Neural progenitor cell (in vitro differentiated cells): ENCODE measurements around the gene FGFBP3. TPM values are rescaled to one million over a fixed set of nuclear protein-coding genes. Genes with fewer than 3 reads are reported as not detected.

Experiments
- DNase-seq: peaks from one replicate; pipeline ENCODE4 v3.0.0-alpha.2; 2016; ENCODE audit warnings: low spot score
- H2AFZ ChIP-seq: fragments of 200-600 bp; sonication (generic); replicated peaks from 2 replicates; pipeline ENCODE4 v1.6.1; 2016; ENCODE audit warnings: antibody characterized with exemption
- H3F3A ChIP-seq: fragments of 200-600 bp; sonication (generic); 2 replicates; pipeline ENCODE4 v1.6.1; 2016; ENCODE audit warnings: antibody characterized with exemption, low read depth
- H3K27ac ChIP-seq: fragments of 200-600 bp; sonication (generic); 2 replicates; pipeline ENCODE4 v1.5.1; 2016; ENCODE audit warnings: mild to moderate bottlenecking
- H3K27me3 ChIP-seq: fragments of 200-600 bp; sonication (generic); 2 replicates; pipeline ENCODE4 v1.6.1; 2016; ENCODE audit warnings: mild to moderate bottlenecking, moderate library complexity
- H3K36me3 ChIP-seq: fragments of 200-600 bp; sonication (generic); 2 replicates; pipeline ENCODE4 v1.5.1; 2016
- H3K4me1 ChIP-seq: fragments of 200-600 bp; sonication (generic); 2 replicates; pipeline ENCODE4 v1.6.1; 2016; ENCODE audit warnings: mixed run types
- H3K4me2 ChIP-seq: fragments of 200-600 bp; sonication (generic); 2 replicates; pipeline ENCODE4 v1.6.1; 2016
- H3K4me3 ChIP-seq: fragments of 200-600 bp; sonication (generic); 2 replicates; pipeline ENCODE4 v1.5.1; 2016
- H3K79me2 ChIP-seq: fragments of 200-600 bp; sonication (generic); 2 replicates; pipeline ENCODE4 v1.6.1; 2016; ENCODE audit warnings: low read depth
- H3K9ac ChIP-seq: fragments of 200-600 bp; sonication (generic); 2 replicates; pipeline ENCODE4 v1.6.1; 2016
- H3K9me3 ChIP-seq: fragments of 200-600 bp; sonication (generic); 2 replicates; pipeline ENCODE4 v1.5.1; 2016; ENCODE audit warnings: low read depth
- H4K20me1 ChIP-seq: fragments of 200-600 bp; sonication (generic); 2 replicates; pipeline ENCODE4 v1.6.1; 2016; ENCODE audit warnings: low read depth
- H3K27ac Mint-ChIP-seq: 3 replicates; pipeline ENCODE4 v1.8.0; 2021; ENCODE audit warnings: mixed read lengths
- H3K27me3 Mint-ChIP-seq: 2 replicates; pipeline ENCODE4 v1.8.0; 2022; ENCODE audit warnings: low read depth, mild to moderate bottlenecking, inconsistent platforms, moderate library complexity, mixed read lengths; ENCODE audit not compliant: insufficient read depth
- H3K36me3 Mint-ChIP-seq: 3 replicates; pipeline ENCODE4 v1.8.0; 2021; ENCODE audit warnings: mixed read lengths
- H3K4me1 Mint-ChIP-seq: 3 replicates; pipeline ENCODE4 v1.8.0; 2021; ENCODE audit warnings: mixed read lengths
- H3K4me3 Mint-ChIP-seq: 3 replicates; pipeline ENCODE4 v1.8.0; 2021; ENCODE audit warnings: mild to moderate bottlenecking, moderate library complexity, mixed read lengths
- H3K9me3 Mint-ChIP-seq: 3 replicates; pipeline ENCODE4 v1.8.0; 2020; ENCODE audit warnings: mixed read lengths
- CTCF ChIP-seq: fragments of 200-600 bp; sonication (generic); IDR thresholded peaks from 2 replicates; pipeline ENCODE4 v1.5.1; 2017; ENCODE audit warnings: antibody characterized with exemption, mild to moderate bottlenecking
- EZH2 ChIP-seq: fragments of 200-600 bp; sonication (generic); IDR thresholded peaks from 2 replicates; pipeline ENCODE4 v1.6.1; 2017; ENCODE audit warnings: antibody characterized with exemption, mild to moderate bottlenecking, moderate library complexity
- EZH2phosphoT487 ChIP-seq: fragments of 200-600 bp; sonication (generic); IDR thresholded peaks from 2 replicates; pipeline ENCODE4 v1.6.1; 2017; ENCODE audit warnings: antibody characterized with exemption
- total RNA-seq: library from RNA; depleted of rRNA; stranded (reverse); fragments of >200 nt; gene quantifications from 2 replicates; pipeline ENCODE4 v1.2.3, GENCODE V29; 2015; ENCODE audit warnings: low replicate concordance

FGFBP3 gene
- total RNA-seq, 1 donor from 2014 or later, result 14.0 TPM

- Histone ChIP-seq H3K79me2 (no peaks in the 10 kb centered on the region), H3K4me2 (peak overlapping the region; percentile 75), H3K27ac (peak overlapping the region; percentile 97), H3K9ac (no peak overlapping the region), H3K36me3 (no peaks in the 10 kb centered on the region), H3K9me3 (no peaks in the 10 kb centered on the region), H3K4me3 (peak overlapping the region; percentile 31), H2AFZ (peak overlapping the region; percentile 1), H4K20me1 (no peaks in the 10 kb centered on the region), H3F3A (peaks cover 78% of the 10 kb centered on the region), H3K27me3 (peaks cover 7% of the 10 kb centered on the region), H3K4me1 (peaks cover 78% of the 10 kb centered on the region)
- Mint-ChIP-seq H3K27ac (peak overlapping the region; percentile 100), H3K4me3 (peak overlapping the region; percentile 79), H3K4me1 (peaks cover 75% of the 10 kb centered on the region), H3K36me3 (no peaks in the 10 kb centered on the region), H3K9me3 (peaks cover 2% of the 10 kb centered on the region), H3K27me3 (peaks cover 7% of the 10 kb centered on the region)
- no peak for TF ChIP-seq EZH2
- TF ChIP-seq CTCF, result no peak
- TF ChIP-seq EZH2phosphoT487, result no peak
- DNase-seq, result peak; percentile 96
Measured at GRCh38 chr10:91887272-91888076, 21.8 kb downstream of the FGFBP3 start.

GRCh38 chr10:91886954-91887271 lies 22.4 kb downstream of the FGFBP3 start:
- peak overlapping the region; percentile 4 for H3K9ac ChIP-seq
- DNase-seq, result no peak
- H3K4me3 ChIP-seq, result peak overlapping the region; percentile 31
- peaks cover 2% of the 10 kb centered on the region for H3K9me3 Mint-ChIP-seq
- peak overlapping the region; percentile 75 for H3K4me2 ChIP-seq
- peak overlapping the region; percentile 99 for H3K27ac Mint-ChIP-seq
- no peaks in the 10 kb centered on the region for H3K9me3 ChIP-seq
- no peaks in the 10 kb centered on the region for H3K79me2 ChIP-seq
- H3K27ac ChIP-seq, result peak overlapping the region; percentile 97
- H3K4me1 Mint-ChIP-seq, result peaks cover 73% of the 10 kb centered on the region
- H3K36me3 ChIP-seq, result no peaks in the 10 kb centered on the region
- H3K4me3 Mint-ChIP-seq, result peak overlapping the region; percentile 71
- H2AFZ ChIP-seq, result no peak overlapping the region
- no peak for TF ChIP-seq CTCF
- TF ChIP-seq EZH2phosphoT487, result no peak
- TF ChIP-seq EZH2, result no peak
- H3F3A ChIP-seq, result peaks cover 81% of the 10 kb centered on the region
- H3K4me1 ChIP-seq, result peaks cover 78% of the 10 kb centered on the region
- H4K20me1 ChIP-seq, result no peaks in the 10 kb centered on the region
- no peaks in the 10 kb centered on the region for H3K36me3 Mint-ChIP-seq
- peaks cover 13% of the 10 kb centered on the region for H3K27me3 ChIP-seq
- peaks cover 7% of the 10 kb centered on the region for H3K27me3 Mint-ChIP-seq

GRCh38 chr10:91885362-91886079 lies 23.8 kb downstream of the FGFBP3 start:
- Histone ChIP-seq H2AFZ (no peak overlapping the region), H3K27me3 (peaks cover 25% of the 10 kb centered on the region), H3K9ac (no peak overlapping the region), H4K20me1 (no peaks in the 10 kb centered on the region), H3K36me3 (no peaks in the 10 kb centered on the region), H3K9me3 (no peaks in the 10 kb centered on the region), H3K4me1 (peaks cover 73% of the 10 kb centered on the region), H3K4me3 (no peak overlapping the region), H3K79me2 (no peaks in the 10 kb centered on the region), H3K4me2 (peak overlapping the region; percentile 56), H3K27ac (no peak overlapping the region), H3F3A (peaks cover 81% of the 10 kb centered on the region)
- Mint-ChIP-seq H3K4me3 (peak overlapping the region; percentile 8), H3K9me3 (peaks cover 6% of the 10 kb centered on the region), H3K36me3 (no peaks in the 10 kb centered on the region), H3K27me3 (peaks cover 9% of the 10 kb centered on the region), H3K27ac (peak overlapping the region; percentile 98), H3K4me1 (peaks cover 71% of the 10 kb centered on the region)
- DNase-seq, result no peak
- TF ChIP-seq EZH2, result no peak
- no peak for TF ChIP-seq EZH2phosphoT487
- TF ChIP-seq CTCF, result no peak
